HG03457 (cell line): ENCODE measurements around the gene ANKRD44.
"Not testable (repeated sequence)": the region's sequence is repeated elsewhere in the genome, so short reads cannot be mapped to it uniquely, and the experiment has no call there.

Experiments used
- ATAC-seq: cut with Tn5 transposase; IDR thresholded peaks from one replicate; pipeline ENCODE4 v1.9.1; 2021; ENCODE audit warnings: moderate number of reproducible peaks; ENCODE audit not compliant: unreplicated experiment

The ANKRD44 gene

GRCh38 chr2:197088694-197089093 is 221.9 kb downstream of the ANKRD44 start:
- ATAC-seq: no peak

DNA sequence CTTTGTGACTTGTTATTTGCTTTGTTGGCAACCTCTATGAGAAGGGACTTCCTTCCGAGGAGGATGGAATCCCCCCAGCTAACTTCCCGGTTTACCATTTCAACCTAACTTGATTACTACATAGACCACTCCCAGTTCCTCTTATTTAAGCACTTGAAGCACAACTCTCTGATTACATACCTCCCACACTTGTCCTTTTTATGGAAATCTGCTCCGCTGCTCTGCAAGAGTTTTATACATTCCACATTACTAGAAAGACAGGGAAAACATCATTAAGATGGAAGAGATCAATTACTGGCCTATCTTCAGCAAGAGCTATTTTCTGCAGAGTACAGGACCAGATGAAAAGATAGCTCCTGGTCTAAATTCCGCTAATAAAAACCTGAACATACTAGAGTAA is 224.1 kb downstream of the ANKRD44 start:
- ATAC-seq: no peak

GRCh38 chr2:197085665-197086064 is 224.9 kb downstream of the ANKRD44 start:
- ATAC-seq: no peak

DNA sequence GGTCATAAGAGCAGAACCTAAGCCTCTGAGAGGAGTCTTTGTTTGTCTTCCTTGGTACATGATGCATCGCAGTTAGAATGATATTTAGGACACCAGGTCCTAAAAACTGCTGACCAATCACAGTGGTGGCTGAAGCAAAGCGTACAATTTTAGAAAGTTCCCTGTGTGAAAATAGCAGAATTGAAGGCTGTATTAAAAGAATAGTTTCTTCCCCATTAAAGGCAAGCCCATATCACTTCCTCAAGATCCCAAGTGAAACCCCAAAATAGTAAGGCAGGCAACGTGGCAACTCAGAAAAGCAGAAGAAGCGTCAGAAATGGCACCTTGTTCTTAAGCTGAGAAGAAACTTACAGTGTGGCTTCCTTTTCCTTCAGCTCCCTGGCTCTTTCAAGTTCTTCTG is 229.3 kb downstream of the ANKRD44 start:
- ATAC-seq: no peak

- no peak for ATAC-seq
These were observed 229.9 kb downstream of the ANKRD44 start for GRCh38 chr2:197080578-197081216.

DNA sequence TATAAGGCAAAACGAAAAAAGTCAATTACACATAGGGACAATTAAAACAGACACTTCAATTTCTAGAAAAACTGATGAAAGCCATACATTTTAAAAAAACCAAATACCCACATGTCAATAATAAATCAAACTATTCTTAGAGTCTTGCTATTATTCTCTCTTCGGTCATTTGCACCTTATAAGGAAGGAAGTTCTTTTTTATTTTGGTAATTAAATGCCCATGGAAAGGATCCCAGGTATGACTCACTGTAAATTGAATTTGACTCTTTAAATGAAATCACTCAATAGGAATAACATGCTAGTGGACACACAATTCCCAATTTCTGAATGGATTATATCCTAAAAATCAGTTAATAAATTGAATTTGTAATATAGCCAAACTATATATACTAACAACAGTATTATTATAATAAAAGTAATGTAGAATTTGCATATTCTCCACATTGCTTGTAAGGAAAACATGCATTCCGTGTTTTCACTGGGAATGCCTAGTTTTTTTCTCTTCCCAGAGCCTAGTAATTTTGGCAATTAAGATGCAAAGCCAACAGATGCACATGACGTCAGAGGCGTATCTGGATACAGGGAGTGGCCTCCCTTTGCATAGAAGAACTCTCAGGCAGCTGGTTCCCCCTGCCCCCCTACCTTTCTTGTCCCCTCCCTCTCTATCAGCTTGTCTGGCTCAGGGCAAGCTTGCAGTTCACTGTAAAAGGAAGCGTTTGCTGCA is 230.6 kb downstream of the ANKRD44 start:
- no peak for ATAC-seq

- ATAC-seq: no peak
These were observed 231.2 kb downstream of the ANKRD44 start for GRCh38 chr2:197079414-197079813.

DNA sequence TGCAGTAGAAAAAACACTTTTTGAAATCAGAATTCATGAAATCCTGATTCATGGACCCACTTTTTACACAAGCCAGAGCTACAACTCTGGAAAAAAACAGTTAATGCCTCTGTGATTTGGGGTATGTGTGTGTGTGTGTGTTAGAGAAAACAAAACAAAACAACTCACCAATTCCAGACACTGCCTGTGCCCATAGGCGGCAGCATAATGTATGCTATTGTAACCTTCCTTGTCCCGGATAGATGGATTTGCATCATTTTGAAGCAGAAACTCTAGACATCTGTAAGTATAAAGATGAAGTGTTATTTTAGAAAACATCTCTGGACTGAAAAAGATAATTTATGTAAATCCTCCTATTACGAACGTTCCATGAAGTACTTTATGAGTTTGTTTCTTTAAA is 232.0 kb downstream of the ANKRD44 start:
- ATAC-seq: no peak

DNA sequence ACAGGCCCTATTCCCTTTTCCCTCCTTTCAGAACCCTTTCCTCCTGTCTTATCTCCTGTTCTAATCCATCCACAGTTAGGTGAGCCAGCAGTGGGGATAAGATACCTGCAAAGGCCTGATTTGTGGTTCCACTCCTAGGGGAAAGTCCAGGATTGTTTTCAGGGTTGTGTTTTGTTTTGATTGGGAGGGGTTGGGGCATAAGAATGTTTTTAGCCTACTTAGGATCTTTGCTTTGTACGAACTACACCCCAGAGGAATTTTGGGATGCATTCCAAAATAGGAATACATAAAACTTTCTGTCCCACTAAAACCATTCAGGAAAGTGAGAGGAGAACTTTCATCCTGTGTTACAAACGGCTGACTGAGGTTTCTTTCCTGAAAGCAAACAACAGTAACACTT is 233.2 kb downstream of the ANKRD44 start:
- no peak for ATAC-seq

GRCh38 chr2:197076652-197077051 is 233.9 kb downstream of the ANKRD44 start:
- ATAC-seq: no peak

DNA sequence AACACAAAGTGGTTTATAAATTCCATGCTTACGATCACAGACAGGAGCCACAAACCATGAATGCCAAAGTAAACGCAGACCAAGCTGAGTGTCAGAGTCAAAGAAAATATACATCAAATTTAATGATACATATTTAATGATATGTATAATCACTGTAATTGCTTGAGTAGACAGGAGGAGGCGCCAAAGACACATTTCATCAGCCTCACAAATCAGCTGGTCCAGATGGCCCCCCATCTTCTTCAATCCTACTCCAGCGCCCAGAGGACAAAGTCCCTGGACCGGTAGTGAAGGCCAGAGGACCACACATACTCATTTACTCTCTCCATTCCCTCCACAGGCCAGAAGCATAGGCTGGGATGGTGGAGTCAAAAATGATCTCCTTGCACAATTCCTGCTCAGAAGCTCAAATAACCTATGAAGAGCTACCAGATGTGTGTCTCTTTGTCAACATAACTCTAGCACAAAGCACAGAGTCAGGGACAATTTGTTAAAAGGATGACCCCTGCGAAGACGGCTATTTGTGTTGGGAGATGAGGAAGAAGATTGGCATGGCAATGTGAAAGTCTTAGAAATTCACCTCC is 234.7 kb downstream of the ANKRD44 start:
- no peak for ATAC-seq

DNA sequence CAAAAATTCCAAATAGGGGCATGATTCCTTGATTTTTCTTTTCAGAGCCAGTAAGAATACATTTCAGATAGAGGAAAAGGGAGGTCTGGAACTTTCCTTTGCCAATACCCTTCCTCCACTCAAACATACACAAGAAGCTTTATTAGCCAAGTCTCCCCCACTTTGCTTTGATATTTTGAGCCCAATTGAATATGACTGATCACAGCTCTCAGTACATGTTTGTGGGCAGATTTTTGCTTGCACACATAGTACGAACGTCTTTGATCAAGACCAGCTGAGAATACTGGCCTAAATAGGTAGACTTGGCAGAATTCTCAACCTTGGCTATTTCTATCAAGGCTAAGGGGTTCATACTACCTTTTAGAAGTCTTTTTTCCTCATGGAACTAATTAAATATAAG is 235.3 kb downstream of the ANKRD44 start:
- no peak for ATAC-seq

GRCh38 chr2:197073701-197074433 is 236.7 kb downstream of the ANKRD44 start:
- ATAC-seq: no peak

DNA sequence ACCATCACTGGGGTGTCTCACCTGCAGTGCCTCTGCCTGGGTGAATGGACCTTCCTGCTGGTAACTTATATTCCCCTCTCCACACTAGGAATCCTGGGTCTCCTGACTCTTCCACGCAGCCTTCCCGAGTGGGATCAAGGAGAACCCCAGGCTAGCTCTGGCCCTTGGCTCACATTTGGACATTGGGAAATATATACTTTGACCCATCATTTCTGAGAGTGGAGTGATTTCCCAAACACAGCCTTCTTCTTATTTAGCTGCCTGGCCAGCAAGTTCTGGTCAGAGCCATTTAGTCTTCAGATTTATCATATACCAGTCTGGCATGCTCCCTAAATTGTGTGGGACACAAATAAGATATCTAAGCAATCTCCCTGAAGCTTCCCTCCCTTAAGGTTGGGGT is 237.3 kb downstream of the ANKRD44 start:
- ATAC-seq: no peak

- ATAC-seq: no peak
These were observed 238.0 kb downstream of the ANKRD44 start for GRCh38 chr2:197072533-197072932.

DNA sequence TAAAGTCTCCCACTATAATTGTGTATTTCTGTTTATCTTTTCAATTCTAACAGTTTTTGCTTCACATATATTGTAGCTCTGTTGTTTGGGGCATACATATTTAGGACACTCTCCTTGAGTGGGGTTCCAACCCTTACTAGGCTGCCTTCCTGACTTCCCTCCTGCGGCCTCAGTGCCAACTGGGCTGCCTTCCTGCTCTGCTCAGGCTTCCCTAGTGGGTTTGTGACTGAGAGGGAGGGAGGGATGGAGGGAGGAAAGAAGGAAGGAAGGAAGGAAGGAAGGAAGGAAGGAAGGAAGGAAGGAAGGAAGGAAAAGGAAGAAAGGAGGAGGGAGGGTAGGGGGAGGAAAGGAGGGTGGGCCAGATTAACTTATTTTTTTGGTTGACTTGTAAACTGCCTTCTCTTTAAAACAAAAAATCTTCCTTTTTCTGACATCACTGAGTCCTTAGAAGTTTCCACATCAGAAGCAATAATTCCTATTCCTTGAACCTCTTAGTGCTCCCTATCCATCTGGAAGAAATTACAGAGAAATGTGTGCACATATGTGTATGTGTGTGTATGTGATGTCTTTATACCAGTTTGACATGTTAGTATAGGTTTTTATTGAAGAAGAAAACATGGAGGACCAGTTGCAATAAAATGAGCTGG is 238.7 kb downstream of the ANKRD44 start:
- ATAC-seq: no peak

- ATAC-seq: no peak
These were observed 239.4 kb downstream of the ANKRD44 start for GRCh38 chr2:197071213-197071612.

GRCh38 chr2:197069958-197070357 is 240.6 kb downstream of the ANKRD44 start:
- ATAC-seq: no peak

- ATAC-seq: not testable (repeated sequence)
These were observed 248.0 kb downstream of the ANKRD44 start for GRCh38 chr2:197062574-197062973.

- no peak for ATAC-seq
These were observed 251.1 kb downstream of the ANKRD44 start for GRCh38 chr2:197059477-197059876.

GRCh38 chr2:197058777-197059300 is 251.7 kb downstream of the ANKRD44 start:
- no peak for ATAC-seq
